Ascending aorta (tissue), 2 donors: Measurements from ENCODE around the gene NEIL3. TPM values are rescaled to one million over a fixed set of nuclear protein-coding genes. Genes with fewer than 3 reads are reported as not detected.

Experiments used
- DNase-seq, 2 donors: peaks; one replicate each; pipeline ENCODE4 v3.0.0-alpha.2; 2019; ENCODE audit warnings: low spot score in 2 of 2
- H3K27ac ChIP-seq, 2 donors: fragments of 200-600 bp; sonication (generic); one replicate each; pipeline ENCODE4 v1.5.1; 2016 to 2017; ENCODE audit warnings: mild to moderate bottlenecking in 1 of 2
- H3K27me3 ChIP-seq: fragments of 200-600 bp; sonication (generic); one replicate; pipeline ENCODE4 v1.5.1; 2017
- H3K36me3 ChIP-seq, 2 donors: fragments of 200-600 bp; sonication (generic); one replicate each; pipeline ENCODE4 v1.5.1; 2016
- H3K4me1 ChIP-seq, 2 donors: fragments of 200-600 bp; sonication (generic); one replicate each; pipeline ENCODE4 v1.5.1; 2016 to 2017; ENCODE audit warnings: mild to moderate bottlenecking in 1 of 2
- H3K4me3 ChIP-seq, 2 donors: fragments of 200-600 bp; sonication (generic); one replicate each; pipeline ENCODE4 v1.5.1; 2016 to 2017; ENCODE audit warnings: mild to moderate bottlenecking in 1 of 2
- H3K9me3 ChIP-seq, 2 donors: fragments of 200-600 bp; sonication (generic); one replicate each; pipeline ENCODE4 v1.5.1; 2016
- CTCF ChIP-seq, 3 experiments: fragments of 200-600 bp in 2 of 3; fragments of 450-650 bp in 1 of 3; sonication (generic) in 2 of 3; IDR thresholded peaks; one replicate each; pipeline ENCODE4 v1.5.1; 2016 to 2019; ENCODE audit warnings: antibody characterized with exemption in 3 of 3, mild to moderate bottlenecking in 1 of 3, moderate library complexity in 1 of 3
- intact Hi-C: fragments of 100-400 bp; cut with DNase I; formaldehyde crosslinking; loops from one replicate; pipeline ENCODE4 v1.15.1; 2023
- total RNA-seq: library from RNA; depleted of rRNA; stranded (reverse); fragments of >200 nt; gene quantifications from one replicate; pipeline ENCODE4 v1.1.0, GENCODE V29; 2016

The NEIL3 gene
- not detected for total RNA-seq

- no peak within 1 kb of the TSS for H3K27ac ChIP-seq
- DNase-seq, result peak; percentile 68 to 93
- peak within 1 kb of the TSS; percentile 68 to 76 for H3K4me3 ChIP-seq
- no peak for TF ChIP-seq CTCF (IDR thresholded peaks at IDR 0.05)
- H3K4me1 ChIP-seq, result peaks cover 0 to 7% of the 10 kb centered on the region in 2 donors
- intact Hi-C loops, result no loop called here
- no peaks in the 10 kb centered on the region for H3K9me3 ChIP-seq
- no peaks in the 10 kb centered on the region for H3K27me3 ChIP-seq
- no peaks in the 10 kb centered on the region for H3K36me3 ChIP-seq
Measured at GRCh38 chr4:177309522-177310371, at the start of gene NEIL3. NEIL3 (plus strand) TSS chr4:177309874; CDS start chr4:177309954, 80 bp downstream.

DNA sequence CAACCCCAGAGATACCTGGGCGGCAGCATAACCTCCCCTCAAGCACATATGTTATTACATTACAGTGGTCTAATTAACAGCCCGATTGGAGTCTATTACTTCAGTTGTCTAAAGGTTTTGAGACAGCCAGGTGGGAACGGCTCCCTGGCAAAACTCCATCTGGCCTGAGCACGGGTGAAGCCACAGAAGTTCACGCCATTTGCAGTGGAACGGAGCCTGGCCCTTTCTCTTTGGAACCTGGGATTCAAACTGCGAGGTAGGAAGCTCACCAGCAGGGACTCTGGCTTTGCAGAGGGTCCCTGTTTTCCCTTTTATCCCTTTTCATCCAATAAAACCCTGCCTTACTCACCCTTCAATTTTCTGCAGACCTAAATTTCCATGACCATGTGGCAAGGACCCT, 45.9 kb upstream of the NEIL3 start:
- H3K27ac ChIP-seq, result no peak overlapping the region
- H3K36me3 ChIP-seq, result no peaks in the 10 kb centered on the region
- no peak for DNase-seq
- no peaks in the 10 kb centered on the region for H3K9me3 ChIP-seq
- H3K27me3 ChIP-seq, result no peaks in the 10 kb centered on the region
- H3K4me1 ChIP-seq, result no peaks in the 10 kb centered on the region
- no peak overlapping the region for H3K4me3 ChIP-seq
- TF ChIP-seq CTCF (IDR thresholded peaks at IDR 0.05), result no peak
- intact Hi-C loops, result no loop called here

- no peak overlapping the region for H3K27ac ChIP-seq
- no peaks in the 10 kb centered on the region for H3K9me3 ChIP-seq
- no peaks in the 10 kb centered on the region for H3K36me3 ChIP-seq
- no peak for DNase-seq
- H3K4me1 ChIP-seq, result no peaks in the 10 kb centered on the region
- no peak overlapping the region for H3K4me3 ChIP-seq
- H3K27me3 ChIP-seq, result no peaks in the 10 kb centered on the region
- intact Hi-C loops, result no loop called here
- TF ChIP-seq CTCF (IDR thresholded peaks at IDR 0.05), result no peak
Measured at GRCh38 chr4:177264788-177265422, 44.8 kb upstream of the NEIL3 start.

GRCh38 chr4:177265729-177266128, 43.9 kb upstream of the NEIL3 start:
- intact Hi-C loops, result no loop called here
- no peak for DNase-seq
- Histone ChIP-seq H3K9me3 (no peaks in the 10 kb centered on the region), H3K27ac (no peak overlapping the region), H3K36me3 (no peaks in the 10 kb centered on the region), H3K27me3 (no peaks in the 10 kb centered on the region), H3K4me1 (no peaks in the 10 kb centered on the region), H3K4me3 (no peak overlapping the region)
- no peak for TF ChIP-seq CTCF (IDR thresholded peaks at IDR 0.05)

- no peaks in the 10 kb centered on the region for H3K9me3 ChIP-seq
- H3K4me1 ChIP-seq, result no peaks in the 10 kb centered on the region
- TF ChIP-seq CTCF (IDR thresholded peaks at IDR 0.05), result no peak
- no peak for DNase-seq
- intact Hi-C loops, result no loop called here
- no peak overlapping the region for H3K4me3 ChIP-seq
- H3K27ac ChIP-seq, result no peak overlapping the region
- no peaks in the 10 kb centered on the region for H3K27me3 ChIP-seq
- H3K36me3 ChIP-seq, result no peaks in the 10 kb centered on the region
Measured at GRCh38 chr4:177266506-177266905, 43.2 kb upstream of the NEIL3 start.
